Subcutaneous abdominal adipose tissue (tissue), 5 donors: ENCODE measurements around the gene FPR1.

Experiments
- H3K27ac ChIP-seq: one replicate; pipeline ENCODE4 v1.7.0; 2013; ENCODE audit warnings: low read depth, mild to moderate bottlenecking, inconsistent platforms, low read length, moderate library complexity
- H3K27me3 ChIP-seq, 5 donors: one replicate each; pipeline ENCODE4 v1.7.0; 2013; ENCODE audit warnings: low read length in 5 of 5, inconsistent platforms in 1 of 5; ENCODE audit not compliant: control insufficient read depth in 5 of 5, insufficient read depth in 4 of 5
- H3K36me3 ChIP-seq, 5 donors: one replicate each; pipeline ENCODE4 v1.7.0; 2013; ENCODE audit warnings: low read length in 5 of 5; ENCODE audit not compliant: control insufficient read depth in 5 of 5, insufficient read depth in 5 of 5
- H3K4me1 ChIP-seq, 5 donors: one replicate each; pipeline ENCODE4 v1.7.0; 2013; ENCODE audit warnings: low read length in 5 of 5, mild to moderate bottlenecking in 3 of 5, moderate library complexity in 1 of 5; ENCODE audit not compliant: control insufficient read depth in 5 of 5, insufficient read depth in 5 of 5
- H3K4me3 ChIP-seq, 5 donors: one replicate each; pipeline ENCODE4 v1.7.0; 2013; ENCODE audit warnings: low read length in 5 of 5, low read depth in 1 of 5
- H3K9ac ChIP-seq, 5 donors: one replicate each; pipeline ENCODE4 v1.7.0; 2013; ENCODE audit warnings: low read length in 5 of 5, mild to moderate bottlenecking in 4 of 5, moderate library complexity in 3 of 5
- H3K9me3 ChIP-seq, 5 donors: one replicate each; pipeline ENCODE4 v1.7.0; 2013; ENCODE audit warnings: low read length in 5 of 5; ENCODE audit not compliant: control insufficient read depth in 5 of 5
- donor health status: healthy.
- donor health status: healthy.
- donor health status: healthy.
- donor health status: healthy.
- donor health status: healthy.

Gene FPR1, protein sequence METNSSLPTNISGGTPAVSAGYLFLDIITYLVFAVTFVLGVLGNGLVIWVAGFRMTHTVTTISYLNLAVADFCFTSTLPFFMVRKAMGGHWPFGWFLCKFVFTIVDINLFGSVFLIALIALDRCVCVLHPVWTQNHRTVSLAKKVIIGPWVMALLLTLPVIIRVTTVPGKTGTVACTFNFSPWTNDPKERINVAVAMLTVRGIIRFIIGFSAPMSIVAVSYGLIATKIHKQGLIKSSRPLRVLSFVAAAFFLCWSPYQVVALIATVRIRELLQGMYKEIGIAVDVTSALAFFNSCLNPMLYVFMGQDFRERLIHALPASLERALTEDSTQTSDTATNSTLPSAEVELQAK

DNA sequence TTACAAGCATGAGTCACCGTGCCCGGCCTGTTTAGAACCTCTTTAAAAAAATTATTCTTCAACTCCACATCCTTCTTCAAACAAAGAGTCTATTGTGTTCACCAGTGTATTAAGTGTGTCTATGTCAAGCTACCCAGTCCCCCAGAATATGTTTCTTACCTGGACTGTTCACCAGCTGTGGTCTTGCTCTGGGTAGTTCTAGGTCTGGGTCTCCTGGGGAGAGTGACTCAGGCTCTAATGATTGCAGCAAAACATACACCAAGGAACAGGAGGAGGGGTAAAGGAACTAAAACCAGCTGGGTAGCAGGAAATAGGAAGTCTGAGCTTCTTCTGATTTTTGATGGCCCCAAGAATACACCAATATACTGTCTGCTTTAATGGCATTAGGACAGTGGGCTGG is at the start of gene FPR1:
Gene FPR1, minus strand, starts transcription at position 224 of the 400 bp plus-strand sequence. CDS start 4,884 bp downstream, outside the sequence.
- Histone ChIP-seq H3K27me3 (peaks cover 0 to 5% (median 3%) of the 10 kb centered on the region in 5 donors), H3K9me3 (no peaks in the 10 kb centered on the region), H3K4me3 (peak within 1 kb of the TSS in 2 of 5 donors; percentile 0 to 29), H3K27ac (no peak within 1 kb of the TSS), H3K36me3 (peaks cover 0 to under 1% (median 0%) of the 10 kb centered on the region in 5 donors), H3K9ac (no peak within 1 kb of the TSS), H3K4me1 (peaks cover 0 to 4% (median 0%) of the 10 kb centered on the region in 5 donors)

DNA sequence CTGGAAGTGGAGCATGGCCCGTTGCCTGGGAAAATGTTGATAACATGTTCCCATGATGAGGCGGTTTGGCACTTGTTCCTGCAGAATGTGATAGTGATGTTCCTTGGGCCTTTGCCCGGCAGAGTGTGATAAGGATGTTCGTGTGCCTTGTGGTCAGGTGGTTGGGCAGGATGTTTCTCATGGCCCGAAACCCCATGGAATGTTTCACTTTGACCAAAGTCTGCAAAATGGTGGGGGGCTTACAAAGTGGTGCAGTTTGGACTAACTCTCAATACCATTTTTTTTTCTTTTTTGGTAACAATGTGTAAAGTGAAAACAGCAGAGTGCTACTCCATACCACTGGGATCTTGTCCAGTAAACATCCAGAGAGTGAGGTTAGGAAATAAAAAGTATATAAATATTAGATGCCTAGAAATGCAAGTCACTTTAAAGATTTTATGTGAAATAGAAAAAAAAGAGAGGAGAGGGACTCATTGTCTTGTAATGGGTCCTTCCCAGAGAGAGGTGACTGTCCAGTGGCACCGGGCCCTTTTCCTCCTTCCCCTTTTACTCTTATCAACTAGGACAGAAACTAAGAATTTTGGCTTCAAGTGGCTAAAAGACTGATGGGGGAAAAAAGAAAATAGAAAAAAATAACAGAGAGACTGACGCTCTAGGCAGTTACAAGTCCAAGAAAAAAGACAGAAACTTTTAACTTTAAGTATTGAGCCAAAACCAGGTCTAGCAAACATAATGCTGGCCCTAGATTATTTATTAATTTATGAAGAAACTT is 49.0 kb upstream of the FPR1 start:
- H3K27ac ChIP-seq: peak overlapping the region; percentile 50

GRCh38 chr19:51799774-51800472 is 48.2 kb upstream of the FPR1 start:
- Histone ChIP-seq H3K4me3 (peak overlapping the region in 4 of 5 donors; percentile 17 to 32 (median 24)), H3K36me3 (no peaks in the 10 kb centered on the region), H3K27me3 (peaks cover 0 to 11% (median 6%) of the 10 kb centered on the region in 5 donors), H3K4me1 (peaks cover 7 to 26% (median 17%) of the 10 kb centered on the region in 5 donors), H3K9me3 (no peaks in the 10 kb centered on the region), H3K9ac (peak overlapping the region in 1 of 5 donors; percentile 19), H3K27ac (peak overlapping the region; percentile 50)

More for the DNA sequence above, 49.0 kb upstream of the FPR1 start:
- no peaks in the 10 kb centered on the region for H3K9me3 ChIP-seq
- H3K4me1 ChIP-seq: peaks cover 7 to 29% (median 17%) of the 10 kb centered on the region in 5 donors
- peaks cover 0 to 11% (median 6%) of the 10 kb centered on the region in 5 donors for H3K27me3 ChIP-seq
- H3K9ac ChIP-seq: no peak overlapping the region
- H3K4me3 ChIP-seq: peak overlapping the region in 1 of 5 donors; percentile 22
- H3K36me3 ChIP-seq: no peaks in the 10 kb centered on the region

DNA sequence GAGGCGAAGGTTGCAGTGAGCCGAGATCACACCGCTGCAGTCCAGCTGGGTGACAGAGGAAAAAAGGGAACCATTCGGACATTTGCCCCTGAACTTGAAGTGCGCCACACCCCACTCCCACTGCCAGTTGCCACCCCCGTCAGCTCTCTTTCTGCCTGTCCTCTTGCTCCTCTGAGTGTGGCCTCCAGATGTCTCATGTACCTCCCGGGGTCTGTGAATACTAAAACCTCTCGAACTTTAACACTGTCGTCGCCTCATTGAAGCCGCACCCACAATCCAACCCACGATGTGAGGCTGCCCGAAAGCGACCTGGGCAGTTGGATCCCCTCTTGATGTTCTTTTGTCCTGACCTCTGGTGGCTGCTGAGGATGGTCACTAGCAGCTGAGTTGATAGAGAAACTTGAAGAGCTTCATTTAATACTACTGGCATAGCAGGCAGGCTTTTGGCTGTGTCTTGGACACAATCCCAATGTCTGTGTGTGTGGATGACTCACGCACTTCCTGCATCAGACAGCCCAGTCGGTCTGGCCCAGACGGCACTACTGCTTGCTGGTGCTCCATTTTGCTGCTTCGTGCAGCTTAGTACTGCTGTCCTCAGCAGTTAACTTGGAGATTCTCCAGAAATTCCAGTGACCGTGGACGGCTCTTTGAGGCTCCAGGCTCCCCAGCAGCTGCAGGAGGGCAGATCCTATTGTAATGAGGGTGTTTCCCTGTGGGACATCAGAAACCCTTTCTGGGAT is 47.5 kb upstream of the FPR1 start:
- Histone ChIP-seq H3K27me3 (peaks cover 0 to 11% (median 6%) of the 10 kb centered on the region in 5 donors), H3K4me1 (peaks cover 7 to 21% (median 17%) of the 10 kb centered on the region in 5 donors), H3K9ac (peak overlapping the region in 1 of 5 donors; percentile 39), H3K4me3 (peak overlapping the region in 4 of 5 donors; percentile 22 to 32 (median 28)), H3K9me3 (no peaks in the 10 kb centered on the region), H3K36me3 (no peaks in the 10 kb centered on the region), H3K27ac (peak overlapping the region; percentile 50)

DNA sequence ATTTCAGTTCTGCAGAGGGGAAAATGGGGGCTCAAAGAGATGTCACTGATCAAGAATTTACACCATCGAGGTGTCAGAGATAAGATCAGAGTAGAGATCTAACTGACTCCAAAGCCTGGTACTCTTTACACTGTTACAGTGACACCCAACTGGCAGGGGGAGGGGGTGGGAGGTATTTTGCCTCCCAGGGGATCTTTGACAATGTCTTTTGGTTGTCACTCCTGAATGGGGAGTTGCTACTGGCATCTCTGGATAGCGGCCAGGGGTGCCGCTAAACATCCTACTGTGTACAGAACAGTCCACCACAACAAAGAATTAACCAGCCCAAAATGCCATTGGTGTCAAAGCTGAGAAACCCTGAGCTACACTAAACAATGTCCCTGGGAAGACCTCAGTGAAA is 46.4 kb upstream of the FPR1 start:
- peaks cover 0 to under 1% (median 0%) of the 10 kb centered on the region in 5 donors for H3K9me3 ChIP-seq
- peaks cover 0 to 11% (median 6%) of the 10 kb centered on the region in 5 donors for H3K27me3 ChIP-seq
- no peaks in the 10 kb centered on the region for H3K36me3 ChIP-seq
- peak overlapping the region in 1 of 5 donors; percentile 17 for H3K4me3 ChIP-seq
- H3K9ac ChIP-seq: peak overlapping the region in 1 of 5 donors; percentile 35
- H3K27ac ChIP-seq: peak overlapping the region; percentile 33
- H3K4me1 ChIP-seq: peaks cover 7 to 21% (median 17%) of the 10 kb centered on the region in 5 donors

DNA sequence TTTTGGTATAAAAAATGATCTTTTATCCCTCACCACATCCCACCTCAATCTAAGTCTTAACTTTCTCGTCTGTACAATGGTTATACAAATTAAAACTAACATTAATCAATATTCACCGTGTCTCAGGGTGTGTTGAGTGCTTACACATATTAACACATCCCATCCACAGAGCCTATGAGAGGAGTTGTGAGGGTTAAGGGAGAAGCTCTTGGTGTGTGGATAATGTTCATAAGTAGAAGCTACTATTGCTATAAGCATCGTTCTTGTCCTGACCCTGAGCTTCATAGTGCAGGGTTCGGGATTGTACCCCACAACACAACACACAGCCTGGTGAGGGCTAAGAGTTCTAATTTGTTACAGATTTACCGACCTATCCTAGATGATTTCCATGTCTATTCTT is 45.8 kb upstream of the FPR1 start:
- Histone ChIP-seq H3K36me3 (no peaks in the 10 kb centered on the region), H3K27me3 (peaks cover 0 to 11% (median 6%) of the 10 kb centered on the region in 5 donors), H3K27ac (peak overlapping the region; percentile 1), H3K9me3 (peaks cover 0 to 5% (median 0%) of the 10 kb centered on the region in 5 donors), H3K4me1 (peaks cover 7 to 21% (median 17%) of the 10 kb centered on the region in 5 donors), H3K9ac (peak overlapping the region in 2 of 5 donors; percentile 48 to 59), H3K4me3 (peak overlapping the region in 4 of 5 donors; percentile 40 to 50 (median 44))

DNA sequence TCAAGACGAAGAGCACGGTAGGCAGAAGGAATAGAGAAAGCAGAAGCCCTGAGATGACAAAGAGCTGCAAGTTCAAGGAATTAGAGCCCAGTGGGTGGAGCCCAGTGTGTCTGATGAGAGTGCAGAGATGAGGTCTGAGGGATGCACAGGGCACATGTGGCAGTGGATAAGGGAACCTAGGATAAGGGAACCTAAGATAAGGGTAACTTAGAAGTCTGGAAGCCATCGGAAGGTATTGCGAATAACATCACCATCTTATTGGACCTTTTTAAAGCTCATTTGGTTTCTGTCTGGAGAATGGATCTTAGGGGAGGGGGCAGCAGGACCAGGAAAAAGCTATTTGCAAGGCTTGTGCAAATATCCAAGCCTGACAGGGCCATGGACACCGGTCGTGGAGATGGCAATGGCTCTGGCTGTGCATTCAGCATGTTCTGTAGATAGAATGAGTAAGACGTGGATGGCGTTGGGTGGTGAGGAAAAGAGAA is 44.6 kb upstream of the FPR1 start:
- peaks cover 0 to 5% (median 0%) of the 10 kb centered on the region in 5 donors for H3K9me3 ChIP-seq

GRCh38 chr19:51794885-51795490 is 43.3 kb upstream of the FPR1 start, which contains the start of gene FPR3:
Gene FPR3, plus strand, starts transcription at chr19:51795157. Its CDS starts 28,592 bp downstream, at chr19:51823749.
- peak within 1 kb of the TSS; percentile 23 to 61 (median 45) for H3K4me3 ChIP-seq

More for the DNA sequence above, 44.6 kb upstream of the FPR1 start:
- H3K9ac ChIP-seq: peak overlapping the region in 2 of 5 donors; percentile 48
- H3K27ac ChIP-seq: peak overlapping the region; percentile 38
- peaks cover 0 to 11% (median 6%) of the 10 kb centered on the region in 5 donors for H3K27me3 ChIP-seq
- no peaks in the 10 kb centered on the region for H3K36me3 ChIP-seq
- H3K4me3 ChIP-seq: peak overlapping the region; percentile 23 to 61 (median 45)
- H3K4me1 ChIP-seq: peaks cover 7 to 21% (median 17%) of the 10 kb centered on the region in 5 donors

More at GRCh38 chr19:51794885-51795490, 43.3 kb upstream of the FPR1 start, which contains the start of gene FPR3:
- no peaks in the 10 kb centered on the region for H3K36me3 ChIP-seq
- no peak within 1 kb of the TSS for H3K27ac ChIP-seq
- H3K4me1 ChIP-seq: peaks cover 2 to 13% (median 11%) of the 10 kb centered on the region in 5 donors
- no peak within 1 kb of the TSS for H3K9ac ChIP-seq
- H3K27me3 ChIP-seq: peaks cover 0 to 11% (median 6%) of the 10 kb centered on the region in 5 donors
- H3K9me3 ChIP-seq: peaks cover 0 to 5% (median 0%) of the 10 kb centered on the region in 5 donors
